Measurements from ENCODE around the gene ORM2.
"Not testable (repeated sequence)": the region's sequence is repeated elsewhere in the genome, so short reads cannot be mapped to it uniquely, and the experiment has no call there.

The ORM2 gene

DNA sequence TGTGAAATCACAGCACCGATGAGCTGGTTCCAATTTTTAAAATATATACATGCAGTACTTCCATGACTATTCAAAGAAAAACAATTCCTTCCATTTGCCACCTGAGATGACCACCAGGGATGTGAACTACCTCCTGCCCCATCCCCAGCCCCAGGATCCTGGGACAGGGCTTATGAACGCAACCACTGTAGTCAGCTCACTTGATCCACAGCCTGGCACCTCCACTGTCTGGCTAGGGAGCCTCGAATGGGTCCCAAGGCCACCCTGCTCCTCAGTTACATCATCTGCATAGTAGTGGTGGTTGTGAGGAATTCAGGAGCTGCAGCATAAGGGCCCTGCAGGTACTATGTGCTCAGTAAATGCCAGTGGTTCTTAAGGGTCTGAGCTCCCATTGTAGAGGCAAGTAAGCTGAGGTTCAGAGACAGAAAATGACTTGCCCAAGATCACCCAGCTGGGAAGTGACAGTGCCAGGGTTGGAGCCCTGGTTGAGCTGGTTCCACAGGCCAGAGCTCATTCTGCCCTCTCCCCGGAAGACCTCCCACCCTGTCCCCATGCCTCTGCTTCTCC, 2.9 kb downstream of the ORM2 start:
- DNase-seq (ENCODE audit: low read depth, low spot score) = not testable (repeated sequence)

GRCh38 chr9:114333718-114334117, 4.0 kb downstream of the ORM2 start:
- not testable (repeated sequence) for DNase-seq (ENCODE audit: low read depth, low spot score)

- no peak for DNase-seq (ENCODE audit: low read depth, low spot score)
Measured at GRCh38 chr9:114334490-114334889, 4.8 kb downstream of the ORM2 start.

DNA sequence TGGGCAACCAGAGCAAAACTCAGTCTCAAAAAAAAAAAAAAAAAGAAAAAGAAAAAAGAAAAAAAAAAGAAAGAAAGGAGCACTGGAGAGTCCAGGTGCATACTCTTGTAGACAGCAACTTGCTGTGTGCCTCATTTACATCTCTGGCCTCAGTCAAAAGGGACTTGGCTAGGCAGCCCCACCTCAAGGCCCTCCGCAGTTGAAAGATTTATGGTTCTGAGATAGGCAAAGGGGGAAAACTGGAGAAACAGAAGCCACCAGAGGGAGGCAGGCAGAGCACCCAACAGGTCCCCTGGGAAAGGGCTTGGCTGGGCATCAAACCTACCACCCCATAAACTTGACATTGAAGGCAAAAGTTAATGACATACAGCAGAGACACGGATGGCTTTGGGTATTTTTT, 6.1 kb downstream of the ORM2 start:
- no peak for DNase-seq (ENCODE audit: low read depth, low spot score)

GRCh38 chr9:114336157-114336556, 6.5 kb downstream of the ORM2 start:
- DNase-seq (ENCODE audit: low read depth, low spot score) = no peak

GRCh38 chr9:114336699-114337395, 7.2 kb downstream of the ORM2 start:
- no peak for DNase-seq (ENCODE audit: low read depth, low spot score)

DNA sequence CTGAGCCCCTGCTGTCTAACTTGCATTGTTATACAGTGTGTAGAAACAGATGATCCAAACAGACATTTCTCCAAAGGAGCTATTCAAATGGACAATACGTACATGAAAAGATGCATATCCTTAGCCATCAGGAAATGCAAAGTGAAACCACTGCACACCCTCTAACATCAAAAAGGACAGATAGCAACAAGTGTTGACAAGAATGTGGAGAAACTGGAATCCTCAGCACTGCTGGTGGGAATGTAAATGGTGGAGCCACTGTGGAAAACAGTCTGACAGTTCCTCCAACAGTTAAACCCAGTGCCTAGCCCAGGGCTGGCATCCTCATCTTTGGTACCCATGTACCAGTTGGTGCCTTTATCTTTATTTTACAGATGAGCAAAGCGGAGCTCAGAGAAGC, 8.5 kb downstream of the ORM2 start:
- DNase-seq (ENCODE audit: low read depth, low spot score) = no peak

DNA sequence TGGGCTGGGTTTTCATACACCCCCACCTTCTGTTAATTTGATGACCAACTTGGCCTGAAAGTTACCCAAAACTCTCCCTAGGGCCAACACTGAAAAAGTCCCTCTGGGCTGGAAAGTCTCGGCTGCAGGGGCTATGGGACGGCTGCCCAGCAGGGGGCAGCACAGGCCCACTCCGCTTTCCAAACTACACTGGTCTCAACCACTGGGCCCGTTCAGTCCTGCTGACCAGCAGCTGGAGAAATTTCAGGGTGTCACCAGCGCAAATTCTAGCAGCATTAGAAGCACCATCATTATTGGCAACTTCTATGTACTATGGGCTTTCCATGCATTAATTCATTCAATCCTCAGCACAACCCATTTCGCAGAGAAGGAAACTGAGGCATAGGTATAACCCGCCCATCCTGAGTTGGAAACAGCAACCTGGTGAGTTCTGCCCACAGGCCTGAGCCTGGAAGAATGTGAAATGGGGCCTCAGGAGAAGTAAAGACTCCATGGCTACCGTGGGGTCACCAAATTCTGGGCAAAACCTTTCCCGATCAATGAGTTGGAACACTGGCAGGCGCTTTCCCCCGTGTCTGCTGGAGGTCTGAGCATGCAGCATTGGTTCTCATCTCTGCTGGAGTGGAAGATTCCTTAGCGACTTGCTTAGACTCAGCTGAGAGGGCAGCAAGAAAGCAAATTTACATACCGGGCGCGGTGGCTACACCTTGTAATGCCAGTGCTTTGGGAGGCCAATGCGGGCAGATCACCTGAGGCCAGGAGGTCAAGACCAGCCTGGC, 9.7 kb downstream of the ORM2 start:
- no peak for DNase-seq (ENCODE audit: low read depth, low spot score)

DNA sequence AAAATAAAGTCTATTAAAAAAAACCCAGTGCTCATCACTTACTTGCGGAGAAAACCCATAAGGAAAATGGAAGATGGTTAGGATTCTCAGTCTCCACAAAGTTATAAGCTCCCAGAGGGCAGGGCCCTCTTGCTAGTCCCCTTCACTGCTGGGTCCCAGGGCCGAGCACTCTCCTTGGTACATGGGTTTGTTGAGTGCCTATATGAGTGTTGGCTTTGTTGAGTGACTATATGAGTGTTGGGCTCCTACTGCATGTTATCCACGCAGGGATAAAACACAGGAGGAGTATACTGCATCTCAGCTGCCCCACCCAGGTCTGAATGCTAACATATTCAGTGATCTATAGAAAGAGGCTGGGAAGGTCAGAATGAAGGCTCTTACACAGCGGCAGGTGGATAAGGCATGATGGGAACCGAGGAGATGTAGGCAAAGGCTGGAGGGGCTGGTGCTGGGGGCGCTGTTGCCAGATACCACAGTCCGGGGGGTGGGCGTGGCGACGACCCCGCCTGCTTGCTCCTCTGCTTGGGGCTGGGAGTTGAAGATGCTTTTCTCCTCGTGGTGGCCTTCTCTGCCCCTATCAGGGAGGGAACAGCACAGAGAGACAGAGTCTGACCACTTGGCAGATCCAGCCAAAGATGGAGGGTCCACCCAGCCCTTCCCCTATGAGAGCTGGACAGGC, 11.6 kb downstream of the ORM2 start:
- DNase-seq (ENCODE audit: low read depth, low spot score) = no peak

- no peak for DNase-seq (ENCODE audit: low read depth, low spot score)
Measured at GRCh38 chr9:114341991-114342390, 12.3 kb downstream of the ORM2 start.

GRCh38 chr9:114342755-114343440, 13.2 kb downstream of the ORM2 start:
- no peak for DNase-seq (ENCODE audit: low read depth, low spot score)

DNA sequence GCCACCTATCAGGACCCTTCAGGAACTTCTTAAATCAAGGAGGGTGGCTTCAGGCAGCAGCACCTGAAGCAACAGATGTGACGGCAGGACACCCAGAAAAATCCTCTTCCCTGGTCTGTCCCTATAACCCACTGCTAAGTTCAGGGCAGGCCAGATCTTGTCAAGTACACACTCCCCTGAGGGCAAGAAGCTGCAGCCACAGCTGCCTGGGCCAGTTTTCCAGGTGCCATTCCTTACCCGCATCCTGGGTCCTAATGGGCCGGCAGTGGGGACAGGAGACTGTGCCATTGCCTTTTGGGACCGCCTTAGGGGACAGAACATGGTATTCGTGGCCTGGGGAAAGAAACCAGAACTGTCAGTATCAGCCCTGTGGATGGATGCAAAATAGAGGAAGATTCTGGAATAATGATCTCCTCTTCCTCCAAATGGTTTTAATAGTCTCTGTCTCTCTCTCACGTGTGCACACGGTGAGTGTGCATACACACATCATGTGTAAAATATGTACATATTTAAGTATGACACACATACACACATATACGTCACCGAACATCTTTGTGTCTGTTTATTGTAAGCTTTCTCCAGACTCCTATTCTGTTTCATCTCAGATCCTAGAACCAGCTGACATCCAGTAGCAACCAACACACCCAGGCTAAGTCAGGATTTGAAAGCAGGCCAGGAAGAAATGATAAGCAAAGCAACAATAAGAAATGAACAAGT, 14.0 kb downstream of the ORM2 start:
- DNase-seq (ENCODE audit: low read depth, low spot score) = no peak

DNA sequence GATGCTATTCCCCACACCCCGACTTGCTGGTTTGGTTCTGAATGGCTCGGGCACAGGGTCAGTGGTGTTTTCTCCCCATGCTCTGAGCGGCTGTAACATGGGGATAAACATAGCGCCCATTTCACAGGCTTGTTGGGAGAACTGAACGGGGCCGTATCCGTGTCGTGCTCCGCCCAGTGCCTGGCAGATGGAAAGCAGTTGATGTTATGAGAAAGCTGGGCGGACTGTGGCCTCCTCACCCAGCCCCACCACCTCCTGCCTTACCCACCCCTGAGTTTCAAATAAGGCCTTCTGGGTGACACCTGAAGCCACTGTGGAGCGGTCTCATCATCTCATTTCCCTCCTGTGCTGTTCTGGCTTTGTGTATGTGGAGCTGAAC, 14.5 kb downstream of the ORM2 start:
- no peak for DNase-seq (ENCODE audit: low read depth, low spot score)

DNA sequence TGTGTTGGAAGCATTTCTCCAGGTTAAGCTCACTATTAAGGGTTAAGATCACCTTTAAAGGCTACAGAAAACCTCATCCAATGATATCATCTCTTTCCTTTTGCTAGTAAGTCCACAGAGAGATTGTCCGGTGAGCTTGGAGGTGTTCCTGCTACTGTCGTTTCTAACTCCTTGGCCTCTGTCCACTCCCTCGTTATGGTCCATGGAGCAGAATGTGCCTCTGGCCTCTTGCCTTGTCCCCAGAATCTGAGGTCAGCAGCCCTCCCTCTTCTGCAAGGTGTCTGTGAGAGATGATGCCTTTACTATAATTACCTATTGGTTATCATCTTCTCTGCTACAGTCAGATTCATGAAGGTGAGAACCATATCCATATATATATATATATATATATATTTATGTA, 15.0 kb downstream of the ORM2 start:
- no peak for DNase-seq (ENCODE audit: low read depth, low spot score)

- no peak for DNase-seq (ENCODE audit: low read depth, low spot score)
Measured at GRCh38 chr9:114345493-114346065, 15.9 kb downstream of the ORM2 start.

GRCh38 chr9:114346146-114346545, 16.5 kb downstream of the ORM2 start:
- DNase-seq (ENCODE audit: low read depth, low spot score) = no peak

GRCh38 chr9:114347675-114348074, 18.0 kb downstream of the ORM2 start:
- no peak for DNase-seq (ENCODE audit: low read depth, low spot score)

GRCh38 chr9:114348261-114348905, 18.7 kb downstream of the ORM2 start:
- no peak for DNase-seq (ENCODE audit: low read depth, low spot score)

DNA sequence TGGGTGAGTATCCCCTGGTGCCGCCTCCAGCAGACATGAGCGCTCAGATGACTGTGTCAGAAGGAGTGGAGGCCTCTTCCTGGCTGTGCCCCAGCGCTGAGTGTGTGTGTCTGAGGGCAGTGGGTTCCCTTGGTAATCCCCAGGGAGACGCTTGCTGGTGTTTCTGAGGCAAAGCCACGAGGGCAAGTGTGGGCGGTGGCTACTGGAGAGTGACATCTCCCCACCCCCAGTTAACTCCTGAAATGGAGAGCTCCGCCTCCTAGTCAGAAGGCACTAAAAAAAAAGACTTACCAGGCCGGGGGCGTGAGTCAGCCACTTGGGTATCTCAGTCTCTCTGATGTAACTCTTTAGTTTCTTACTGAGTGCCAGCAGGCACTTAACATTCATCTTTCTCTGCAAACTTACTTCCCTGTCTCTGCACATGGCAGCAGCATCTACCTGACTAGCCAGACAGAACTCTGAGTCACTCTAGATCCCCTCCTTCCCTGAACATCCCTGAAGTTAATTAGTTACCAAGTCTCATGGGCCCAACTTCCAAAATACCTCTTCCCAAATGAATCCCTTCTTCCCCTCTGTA, 19.3 kb downstream of the ORM2 start:
- no peak for DNase-seq (ENCODE audit: low read depth, low spot score)
